Measurements from ENCODE around the gene CDC14C.
"Not testable (repeated sequence)": the region's sequence is repeated elsewhere in the genome, so short reads cannot be mapped to it uniquely, and the experiment has no call there.

Gene CDC14C

GRCh38 chr7:48924433-48924832 lies at the start of gene CDC14C:
Gene CDC14C (plus strand): TSS chr7:48924547. CDS start chr7:48924673, 126 bp downstream.
- DNase-seq = no peak

- DNase-seq = no peak
Measured at GRCh38 chr7:48875045-48875916, 49.1 kb upstream of the CDC14C start.

GRCh38 chr7:48876087-48876486 lies 48.3 kb upstream of the CDC14C start:
- DNase-seq = no peak

- DNase-seq = no peak
Measured at GRCh38 chr7:48880851-48881250, 43.5 kb upstream of the CDC14C start.

GRCh38 chr7:48887500-48887899 lies 36.8 kb upstream of the CDC14C start:
- no peak for DNase-seq

- DNase-seq = no peak
Measured at GRCh38 chr7:48894574-48894973, 29.8 kb upstream of the CDC14C start.

- no peak for DNase-seq
Measured at GRCh38 chr7:48899932-48900331, 24.4 kb upstream of the CDC14C start.

GRCh38 chr7:48901966-48902365 lies 22.4 kb upstream of the CDC14C start:
- no peak for DNase-seq

- no peak for DNase-seq
Measured at GRCh38 chr7:48904975-48905374, 19.4 kb upstream of the CDC14C start.

GRCh38 chr7:48905686-48906085 lies 18.7 kb upstream of the CDC14C start:
- DNase-seq = not testable (repeated sequence)

- not testable (repeated sequence) for DNase-seq
Measured at GRCh38 chr7:48909887-48910286, 14.5 kb upstream of the CDC14C start.

GRCh38 chr7:48931481-48931880 lies 7.1 kb downstream of the CDC14C start:
- no peak for DNase-seq

GRCh38 chr7:48932126-48932910 lies 8.0 kb downstream of the CDC14C start:
- no peak for DNase-seq

- no peak for DNase-seq
Measured at GRCh38 chr7:48933549-48934085, 9.3 kb downstream of the CDC14C start.

GRCh38 chr7:48938539-48939295 lies 14.4 kb downstream of the CDC14C start:
- no peak for DNase-seq

- DNase-seq = no peak
Measured at GRCh38 chr7:48943279-48943990, 19.1 kb downstream of the CDC14C start.

- DNase-seq = no peak
Measured at GRCh38 chr7:48955916-48956315, 31.6 kb downstream of the CDC14C start.

GRCh38 chr7:48959676-48960075 lies 35.3 kb downstream of the CDC14C start:
- no peak for DNase-seq

- no peak for DNase-seq
Measured at GRCh38 chr7:48962821-48963505, 38.6 kb downstream of the CDC14C start.

GRCh38 chr7:48964074-48964473 lies 39.7 kb downstream of the CDC14C start:
- no peak for DNase-seq

- no peak for DNase-seq
Measured at GRCh38 chr7:48971173-48971572, 46.8 kb downstream of the CDC14C start.

- no peak for DNase-seq
Measured at GRCh38 chr7:48976253-48976652, 51.9 kb downstream of the CDC14C start.

Measured in CD4-positive, alpha-beta T cell treated with Interferon alpha-2 for 1 hour (primary cell).